GM23338 (cell line): ENCODE results near the gene GPR156. TPM values are rescaled to one million over a fixed set of nuclear protein-coding genes. Genes with fewer than 3 reads are reported as not detected.

Experiments
- ATAC-seq: fragments of 200-7000 bp; cut with Tn5 transposase; 3 replicates; pipeline ENCODE4 v1.9.1; 2020
- DNase-seq: peaks from one replicate; pipeline ENCODE4 v3.0.0-alpha.2; 2015; ENCODE audit warnings: low spot score
- H2AFZ ChIP-seq: fragments of 200-600 bp; sonication (generic); 2 replicates; pipeline ENCODE4 v1.8.0; 2016; ENCODE audit warnings: antibody characterized with exemption, mild to moderate bottlenecking, moderate library complexity
- H3F3A ChIP-seq: fragments of 200-600 bp; sonication (generic); replicated peaks from 2 replicates; pipeline ENCODE4 v1.8.0; 2017; ENCODE audit warnings: antibody characterized with exemption, mixed run types, low read depth
- H3K27ac ChIP-seq: fragments of 200-600 bp; sonication (generic); 2 replicates; pipeline ENCODE4 v1.6.1; 2016; ENCODE audit warnings: low read depth
- H3K27me3 ChIP-seq: fragments of 200-600 bp; sonication (generic); 2 replicates; pipeline ENCODE4 v1.8.0; 2016; ENCODE audit warnings: mild to moderate bottlenecking, mixed run types, moderate library complexity; ENCODE audit not compliant: insufficient read depth
- H3K36me3 ChIP-seq: fragments of 200-600 bp; sonication (generic); 2 replicates; pipeline ENCODE4 v1.8.0; 2016; ENCODE audit warnings: mild to moderate bottlenecking; ENCODE audit not compliant: insufficient read depth
- H3K4me1 ChIP-seq: fragments of 200-600 bp; sonication (generic); 2 replicates; pipeline ENCODE4 v1.8.0; 2016; ENCODE audit warnings: mild to moderate bottlenecking, moderate library complexity; ENCODE audit not compliant: insufficient read depth
- H3K4me2 ChIP-seq: fragments of 200-600 bp; sonication (generic); 2 replicates; pipeline ENCODE4 v1.7.1; 2017; ENCODE audit warnings: mixed run types
- H3K4me3 ChIP-seq: fragments of 200-600 bp; sonication (generic); 2 replicates; pipeline ENCODE4 v1.6.1; 2016; ENCODE audit warnings: mixed run types
- H3K79me2 ChIP-seq: fragments of 200-600 bp; sonication (generic); replicated peaks from 2 replicates; pipeline ENCODE4 v1.8.0; 2017; ENCODE audit warnings: mild to moderate bottlenecking; ENCODE audit not compliant: insufficient read depth
- H3K9me2 ChIP-seq: fragments of 200-600 bp; sonication (generic); 2 replicates; pipeline ENCODE4 v1.8.0; 2017; ENCODE audit not compliant: insufficient read depth
- H4K20me1 ChIP-seq: fragments of 200-600 bp; sonication (generic); replicated peaks from 2 replicates; pipeline ENCODE4 v1.8.0; 2017; ENCODE audit warnings: mild to moderate bottlenecking; ENCODE audit not compliant: insufficient read depth
- H3K27ac Mint-ChIP-seq: 2 replicates; pipeline ENCODE4 v1.8.0; 2020; ENCODE audit warnings: inconsistent platforms, mild to moderate bottlenecking, moderate library complexity, mixed read lengths
- H3K27me3 Mint-ChIP-seq: 3 replicates; pipeline ENCODE4 v1.8.0; 2022; ENCODE audit warnings: low read depth, mild to moderate bottlenecking, moderate library complexity, mixed read lengths, inconsistent platforms; ENCODE audit not compliant: insufficient read depth, poor library complexity
- H3K36me3 Mint-ChIP-seq: 3 replicates; pipeline ENCODE4 v1.8.0; 2021; ENCODE audit warnings: low read depth, mild to moderate bottlenecking, inconsistent platforms, moderate library complexity, mixed read lengths
- H3K4me1 Mint-ChIP-seq: 3 replicates; pipeline ENCODE4 v1.8.0; 2020; ENCODE audit warnings: mild to moderate bottlenecking, inconsistent platforms, mixed read lengths
- H3K4me3 Mint-ChIP-seq: 3 replicates; pipeline ENCODE4 v1.8.0; 2021; ENCODE audit warnings: moderate library complexity, mild to moderate bottlenecking, inconsistent platforms, mixed read lengths
- H3K9me3 Mint-ChIP-seq: 3 replicates; pipeline ENCODE4 v1.8.0; 2020; ENCODE audit warnings: moderate library complexity, mild to moderate bottlenecking, inconsistent platforms, mixed read lengths
- CTCF ChIP-seq, 2 experiments: fragments of 200-600 bp in 1 of 2; sonication (generic) in 1 of 2; conservative IDR thresholded peaks; 2 replicates each; pipeline versions ENCODE4 v1.5.1 to v1.6.1; 2016 to 2017; ENCODE audit warnings: antibody characterized with exemption in 2 of 2, low read depth in 2 of 2, mild to moderate bottlenecking in 2 of 2, moderate library complexity in 1 of 2
- ETS1 ChIP-seq: IDR thresholded peaks from 2 replicates; pipeline ENCODE4 v1.6.1; 2016; ENCODE audit warnings: antibody characterized with exemption
- EZH2 ChIP-seq: fragments of 200-600 bp; sonication (generic); IDR thresholded peaks from one replicate; pipeline ENCODE4 v1.8.0; 2017; ENCODE audit warnings: antibody characterized with exemption, mild to moderate bottlenecking, low read depth; ENCODE audit not compliant: unreplicated experiment
- EZH2phosphoT487 ChIP-seq: fragments of 200-600 bp; sonication (generic); IDR thresholded peaks from one replicate; pipeline ENCODE4 v1.8.1; 2018; ENCODE audit warnings: antibody characterized with exemption; ENCODE audit not compliant: unreplicated experiment
- NANOG ChIP-seq: IDR thresholded peaks from 2 replicates; pipeline ENCODE4 v1.6.1; 2016; ENCODE audit warnings: antibody characterized with exemption, borderline replicate concordance
- POLR2AphosphoS5 ChIP-seq: IDR thresholded peaks from 2 replicates; pipeline ENCODE4 v1.6.1; 2016; ENCODE audit warnings: antibody characterized with exemption, low read depth
- REST ChIP-seq: IDR thresholded peaks from one replicate; pipeline ENCODE4 v1.6.1; 2018; ENCODE audit warnings: antibody characterized with exemption; ENCODE audit not compliant: unreplicated experiment
- STAT1 ChIP-seq: IDR thresholded peaks from one replicate; pipeline ENCODE4 v1.6.1; 2016; ENCODE audit warnings: antibody characterized with exemption; ENCODE audit not compliant: unreplicated experiment
- ZNF114 ChIP-seq: fragments of 250-450 bp; sonication (Bioruptor Pico); IDR thresholded peaks from 2 replicates; pipeline ENCODE4 v1.5.0; 2020; ENCODE audit warnings: mild to moderate bottlenecking, moderate library complexity
- ZNF331 ChIP-seq: fragments of 250-450 bp; sonication (Bioruptor Pico); IDR thresholded peaks from 2 replicates; pipeline ENCODE4 v1.5.0; 2020; ENCODE audit warnings: low read depth, mild to moderate bottlenecking, moderate library complexity
- polyA plus RNA-seq: library from polyadenylated mRNA; unstranded; fragments of >200 nt; fragmentation: Nextera tagmentation; extraction: Ambion mirVana; gene quantifications from 2 replicates; pipeline ENCODE4 v1.2.1, GENCODE V29; 2016
- total RNA-seq: library from RNA; depleted of rRNA; stranded (reverse); fragments of >200 nt; shearing (Covaris generic); gene quantifications from 2 replicates; pipeline ENCODE4 v1.2.3, GENCODE V29; 2014

The GPR156 gene
- total and polyA plus RNA-seq, 2 experiments from 2014 or later: 0.50 to 2.5 TPM

GRCh38 chr3:120244834-120245225 lies 40.2 kb downstream of the GPR156 start:
- no peak overlapping the region for H3K27ac Mint-ChIP-seq
- Histone ChIP-seq H3K36me3 (no peaks in the 10 kb centered on the region), H3K4me2 (no peak overlapping the region), H4K20me1 (no peaks in the 10 kb centered on the region), H3K4me3 (no peak overlapping the region), H3K27me3 (no peaks in the 10 kb centered on the region), H3K27ac (no peak overlapping the region), H3K79me2 (no peaks in the 10 kb centered on the region), H3K9me2 (no peaks in the 10 kb centered on the region), H3F3A (no peaks in the 10 kb centered on the region), H2AFZ (0 out of 2 replicates have a peak overlapping the region, but pooled peaks have one; percentile 21), H3K4me1 (no peaks in the 10 kb centered on the region)
- TF ChIP-seq ZNF114 (CRISPR knock-in tag) (no peak), CTCF (conservative IDR thresholded peaks at IDR 0.05; ENCODE audit: low read depth in 2 of 2) (0 out of 4 replicates have a peak, but pooled peaks of 1 of the 2 experiments have one; percentile 17)
- no peaks in the 10 kb centered on the region for H3K36me3 Mint-ChIP-seq
- peaks cover 2% of the 10 kb centered on the region; the same call in 1 of the 3 replicates for H3K4me1 Mint-ChIP-seq
- H3K4me3 Mint-ChIP-seq: no peak overlapping the region
- no peaks in the 10 kb centered on the region for H3K27me3 Mint-ChIP-seq
- peak; percentile 50 for ATAC-seq
- DNase-seq: no peak
- H3K9me3 Mint-ChIP-seq: no peaks in the 10 kb centered on the region

- Histone ChIP-seq H3K4me3 (no peak overlapping the region), H3K36me3 (no peaks in the 10 kb centered on the region), H3K4me1 (no peaks in the 10 kb centered on the region), H3K27ac (no peak overlapping the region), H2AFZ (no peak overlapping the region), H3F3A (no peaks in the 10 kb centered on the region), H3K79me2 (no peaks in the 10 kb centered on the region), H3K4me2 (no peak overlapping the region), H3K27me3 (no peaks in the 10 kb centered on the region), H3K9me2 (no peaks in the 10 kb centered on the region), H4K20me1 (no peaks in the 10 kb centered on the region)
- Mint-ChIP-seq H3K4me1 (no peaks in the 10 kb centered on the region; the same call in 2 of the 3 replicates), H3K9me3 (peaks cover 2% of the 10 kb centered on the region; the same call in 1 of the 3 replicates), H3K27ac (no peak overlapping the region), H3K27me3 (no peaks in the 10 kb centered on the region), H3K36me3 (no peaks in the 10 kb centered on the region; the same call in 2 of the 3 replicates), H3K4me3 (no peak overlapping the region)
- DNase-seq (no peak), ATAC-seq (peak; percentile 53; the same call in 2 of the 3 replicates)
- TF ChIP-seq NANOG (no peak), POLR2AphosphoS5 (no peak), ETS1 (no peak), STAT1 (no peak), REST (no peak), EZH2phosphoT487 (no peak), CTCF (conservative IDR thresholded peaks at IDR 0.05; ENCODE audit: low read depth in 2 of 2) (no peak), EZH2 (no peak), ZNF331 (CRISPR knock-in tag) (no peak)
These were observed 45.4 kb downstream of the GPR156 start for GRCh38 chr3:120239644-120240043.
